Effector memory CD8-positive, alpha-beta T cell (primary cell): Measurements from ENCODE around the gene FPGS.
A peak's percentile ranks its signal among the peaks of the same experiment; 100 is the strongest.
"Not testable (repeated sequence)": the region's sequence is repeated elsewhere in the genome, so short reads cannot be mapped to it uniquely, and the experiment has no call there.

Experiments
- ATAC-seq: fragments of 150-1000 bp; cut with Tn5 transposase; replicated peaks from 2 replicates; pipeline ENCODE4 v1.10.0; 2021; ENCODE audit warnings: mild to moderate bottlenecking, moderate library complexity
- DNase-seq, 3 experiments: peaks; one replicate each; pipeline ENCODE4 v3.0.0; 2021
- H3K27ac Mint-ChIP-seq, 2 donors: one replicate each; pipeline ENCODE4 v1.8.0; 2022; ENCODE audit warnings: mild to moderate bottlenecking in 2 of 2, mixed read lengths in 2 of 2, moderate library complexity in 2 of 2
- H3K27me3 Mint-ChIP-seq, 2 donors: one replicate each; pipeline ENCODE4 v1.8.0; 2022; ENCODE audit warnings: mixed read lengths in 2 of 2
- H3K36me3 Mint-ChIP-seq: one replicate; pipeline ENCODE4 v1.8.0; 2022; ENCODE audit warnings: mild to moderate bottlenecking, moderate library complexity, mixed read lengths; ENCODE audit not compliant: insufficient read depth
- H3K4me1 Mint-ChIP-seq, 2 donors: one replicate each; pipeline ENCODE4 v1.8.0; 2022; ENCODE audit warnings: low read depth in 2 of 2, mixed read lengths in 2 of 2
- H3K4me3 Mint-ChIP-seq, 2 donors: one replicate each; pipeline ENCODE4 v1.8.0; 2022; ENCODE audit warnings: mild to moderate bottlenecking in 2 of 2, mixed read lengths in 2 of 2, moderate library complexity in 2 of 2
- H3K9me3 Mint-ChIP-seq, 2 donors: one replicate each; pipeline ENCODE4 v1.8.0; 2022; ENCODE audit warnings: mixed read lengths in 2 of 2

FPGS gene

GRCh38 chr9:127776924-127777289 lies 25.8 kb upstream of the FPGS start:
- H3K27ac Mint-ChIP-seq = peak overlapping the region; percentile 89 to 94
- no peaks in the 10 kb centered on the region for H3K9me3 Mint-ChIP-seq

GRCh38 chr9:127777368-127777980 lies 25.2 kb upstream of the FPGS start:
- ATAC-seq = no peak
- Mint-ChIP-seq H3K27ac (peak overlapping the region; percentile 89 to 94), H3K4me3 (peak overlapping the region; percentile 92 to 97), H3K36me3 (peaks cover 42% of the 10 kb centered on the region), H3K4me1 (peaks cover 42 to 50% of the 10 kb centered on the region in 2 donors), H3K9me3 (no peaks in the 10 kb centered on the region), H3K27me3 (no peaks in the 10 kb centered on the region)
- DNase-seq = no peak

More at GRCh38 chr9:127776924-127777289, 25.8 kb upstream of the FPGS start:
- no peak for ATAC-seq
- peaks cover 39 to 47% of the 10 kb centered on the region in 2 donors for H3K4me1 Mint-ChIP-seq
- peaks cover 46% of the 10 kb centered on the region for H3K36me3 Mint-ChIP-seq
- H3K27me3 Mint-ChIP-seq = no peaks in the 10 kb centered on the region
- peak overlapping the region; percentile 92 to 97 for H3K4me3 Mint-ChIP-seq
- no peak for DNase-seq

GRCh38 chr9:127778280-127779135 lies 24.2 kb upstream of the FPGS start, which contains the start of gene SH2D3C:
Gene SH2D3C (minus strand): TSS chr9:127778666. CDS start chr9:127778627, 39 bp downstream.
- Mint-ChIP-seq H3K27me3 (no peaks in the 10 kb centered on the region), H3K27ac (peak within 1 kb of the TSS; percentile 89 to 94), H3K9me3 (no peaks in the 10 kb centered on the region), H3K36me3 (peaks cover 42% of the 10 kb centered on the region), H3K4me1 (peaks cover 50 to 61% of the 10 kb centered on the region in 2 donors), H3K4me3 (peak within 1 kb of the TSS; percentile 92 to 97)
- peak; percentile 10 for ATAC-seq
- DNase-seq = no peak

DNA sequence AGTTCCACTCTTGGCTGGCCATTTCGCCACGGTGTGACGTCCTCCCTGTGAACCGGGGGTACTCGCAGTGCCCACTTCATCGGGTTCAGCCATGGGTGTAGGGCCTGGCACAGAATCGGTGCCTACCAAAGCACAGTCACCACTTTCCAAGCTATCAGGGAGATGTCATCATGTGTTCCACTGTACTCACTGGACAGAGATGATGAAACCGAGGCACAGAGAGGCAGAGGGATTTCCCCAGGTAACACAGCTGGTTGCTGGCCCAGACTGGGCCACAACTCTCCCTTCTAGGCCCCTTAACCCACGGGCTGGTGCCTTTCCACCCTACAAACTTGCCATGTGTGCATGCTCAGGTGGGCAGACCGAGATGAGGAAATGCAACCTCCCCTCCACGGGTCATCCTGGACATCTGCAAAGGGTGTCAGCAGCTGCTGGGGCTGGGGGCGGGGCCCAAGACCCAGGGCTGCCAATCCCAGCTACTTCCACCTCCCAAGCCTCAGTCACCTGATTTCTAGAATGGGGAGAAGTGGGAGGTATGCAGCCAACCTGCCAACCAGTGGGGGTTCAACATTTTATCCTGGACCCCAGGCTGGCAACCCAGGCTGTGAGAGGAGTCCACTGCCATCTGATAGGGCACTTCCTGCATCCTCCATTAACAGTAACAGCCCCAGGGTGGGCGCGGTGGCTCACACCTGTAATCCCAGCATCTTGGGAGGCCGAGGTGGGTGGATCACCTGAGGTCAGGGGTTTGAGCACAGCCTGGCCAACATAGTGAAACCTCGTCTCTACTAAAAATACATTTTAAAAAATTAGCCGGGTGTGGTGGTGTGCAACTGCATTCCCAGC lies 23.3 kb upstream of the FPGS start:
- peaks cover 54 to 64% of the 10 kb centered on the region in 2 donors for H3K4me1 Mint-ChIP-seq
- no peaks in the 10 kb centered on the region for H3K27me3 Mint-ChIP-seq
- no peaks in the 10 kb centered on the region for H3K9me3 Mint-ChIP-seq
- H3K27ac Mint-ChIP-seq = peak overlapping the region; percentile 89 to 94
- H3K36me3 Mint-ChIP-seq = peaks cover 34% of the 10 kb centered on the region
- peak overlapping the region; percentile 92 to 97 for H3K4me3 Mint-ChIP-seq
- ATAC-seq (peak; percentile 47), DNase-seq (peak in 2 of 3 experiments; percentile 41 to 49)

DNA sequence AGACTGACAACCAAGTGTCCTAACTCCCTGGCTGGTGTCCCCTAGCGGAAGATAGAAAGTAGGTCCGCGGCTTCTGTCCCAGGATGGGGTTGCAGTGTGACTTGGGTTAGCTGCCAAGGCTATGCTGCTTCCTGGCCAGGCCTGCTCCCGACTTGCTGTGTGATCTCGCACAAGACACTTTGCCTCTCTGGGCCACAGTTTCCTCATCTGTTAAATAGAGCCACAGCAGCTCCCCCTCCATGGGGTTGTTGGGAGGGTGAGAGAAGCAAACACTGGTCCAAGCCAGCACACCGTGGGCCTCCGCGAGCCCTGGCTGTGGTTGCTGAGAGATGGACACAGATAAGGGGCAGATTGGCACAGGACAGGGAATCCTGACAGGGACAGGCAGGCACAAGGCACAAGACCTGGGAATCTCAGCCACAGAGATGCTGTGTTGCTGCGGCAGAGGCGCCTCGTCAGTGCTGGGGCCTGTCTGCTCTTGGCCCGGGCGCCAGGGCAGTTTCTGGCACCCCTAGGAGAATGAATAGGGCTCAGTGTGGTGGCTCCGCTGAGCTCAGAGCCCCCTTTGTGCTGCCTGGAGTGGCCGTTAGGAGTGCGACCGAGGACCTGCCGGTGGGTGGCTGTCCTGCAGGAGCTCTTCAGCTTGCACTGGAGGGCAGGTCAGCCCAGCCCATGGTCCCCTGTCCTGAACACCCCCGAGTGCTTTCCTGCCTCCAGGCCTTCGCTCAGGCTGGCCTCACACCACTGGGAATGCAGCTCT lies 22.4 kb upstream of the FPGS start:
- no peaks in the 10 kb centered on the region for H3K27me3 Mint-ChIP-seq

GRCh38 chr9:127780909-127781308 lies 21.8 kb upstream of the FPGS start:
- not testable (repeated sequence) for ATAC-seq, H3K27me3 Mint-ChIP-seq, DNase-seq, H3K9me3 Mint-ChIP-seq
- Mint-ChIP-seq H3K4me3 (peak overlapping the region; percentile 67 to 92), H3K4me1 (peaks cover 55 to 64% of the 10 kb centered on the region in 2 donors), H3K36me3 (peaks cover 36% of the 10 kb centered on the region), H3K27ac (peak overlapping the region; percentile 88 to 89)

More for the DNA sequence above, 22.4 kb upstream of the FPGS start:
- ATAC-seq (no peak), DNase-seq (no peak)
- H3K9me3 Mint-ChIP-seq = no peaks in the 10 kb centered on the region
- peaks cover 34% of the 10 kb centered on the region for H3K36me3 Mint-ChIP-seq
- peak overlapping the region; percentile 92 to 97 for H3K4me3 Mint-ChIP-seq
- H3K4me1 Mint-ChIP-seq = peaks cover 55 to 64% of the 10 kb centered on the region in 2 donors
- peak overlapping the region; percentile 89 to 94 for H3K27ac Mint-ChIP-seq

DNA sequence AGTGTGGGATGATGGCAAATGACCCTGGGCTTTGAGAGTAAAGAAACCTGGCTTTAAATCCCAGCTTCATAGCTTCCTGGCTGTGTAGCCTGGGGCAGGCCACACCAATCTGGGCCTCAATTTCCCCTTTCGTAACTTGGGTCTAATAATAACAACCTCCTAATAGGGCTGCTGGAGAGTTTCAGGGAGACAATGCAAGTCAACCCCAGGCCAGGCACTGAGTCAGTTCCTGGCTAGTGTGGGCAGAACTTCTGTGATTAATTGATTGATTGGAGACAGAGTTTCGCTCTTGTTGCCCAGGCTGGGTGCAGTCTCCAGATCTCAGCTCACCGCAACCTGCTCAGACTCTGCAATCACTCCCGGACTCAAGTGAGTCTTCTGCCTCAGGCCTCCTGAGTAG lies 20.9 kb upstream of the FPGS start:
- ATAC-seq = no peak
- no peak for DNase-seq
- H3K27me3 Mint-ChIP-seq = no peaks in the 10 kb centered on the region

GRCh38 chr9:127783111-127784008 lies 19.3 kb upstream of the FPGS start:
- Mint-ChIP-seq H3K4me1 (peaks cover 57 to 60% of the 10 kb centered on the region in 2 donors), H3K27ac (peak overlapping the region; percentile 95 to 98), H3K36me3 (peaks cover 47% of the 10 kb centered on the region), H3K4me3 (peak overlapping the region; percentile 75 to 80), H3K9me3 (no peaks in the 10 kb centered on the region), H3K27me3 (no peaks in the 10 kb centered on the region)
- peak; percentile 56 for ATAC-seq
- DNase-seq = peak; percentile 81 to 84 (median 84)

More for the DNA sequence above, 20.9 kb upstream of the FPGS start:
- Mint-ChIP-seq H3K4me1 (peaks cover 54 to 60% of the 10 kb centered on the region in 2 donors), H3K27ac (peak overlapping the region; percentile 88 to 89), H3K36me3 (peaks cover 38% of the 10 kb centered on the region), H3K9me3 (no peaks in the 10 kb centered on the region), H3K4me3 (peak overlapping the region; percentile 60 to 92)

- Mint-ChIP-seq H3K9me3 (no peaks in the 10 kb centered on the region), H3K27me3 (no peaks in the 10 kb centered on the region), H3K4me3 (peak overlapping the region; percentile 88 to 91), H3K4me1 (peaks cover 49 to 50% of the 10 kb centered on the region in 2 donors), H3K36me3 (peaks cover 64% of the 10 kb centered on the region), H3K27ac (peak overlapping the region; percentile 95 to 98)
- peak; percentile 90 to 92 (median 91) for DNase-seq
- peak; percentile 44 for ATAC-seq
Measured at GRCh38 chr9:127785023-127785932, 17.4 kb upstream of the FPGS start.

GRCh38 chr9:127785933-127786772 lies 16.5 kb upstream of the FPGS start, which contains the start of gene CDK9:
Gene CDK9 (plus strand): TSS chr9:127786034. CDS start chr9:127786149, 115 bp downstream.
- Mint-ChIP-seq H3K4me1 (peaks cover 50 to 52% of the 10 kb centered on the region in 2 donors), H3K9me3 (no peaks in the 10 kb centered on the region), H3K27me3 (no peaks in the 10 kb centered on the region), H3K27ac (peak within 1 kb of the TSS; percentile 95 to 98), H3K36me3 (peaks cover 70% of the 10 kb centered on the region), H3K4me3 (peak within 1 kb of the TSS; percentile 88 to 91)
- peak; percentile 91 to 97 (median 95) for DNase-seq
- ATAC-seq = peak; percentile 64
